HT1080 (cell line): ENCODE measurements around the gene HK1. TPM values are rescaled to one million over a fixed set of nuclear protein-coding genes. Genes with fewer than 3 reads are reported as not detected.
"Not testable (repeated sequence)": the region's sequence is repeated elsewhere in the genome, so short reads cannot be mapped to it uniquely, and the experiment has no call there.

Source experiments
- DNase-seq: peaks from one replicate; pipeline ENCODE4 v3.0.0-alpha.2; 2015; ENCODE audit warnings: low read depth
- polyA plus RNA-seq, 2 experiments: library from polyadenylated mRNA; depleted of rRNA; stranded (reverse); fragments of >200 nt; gene quantifications; 2 replicates each; pipeline ENCODE4 v1.2.3, GENCODE V29; 2015
- total RNA-seq: library from RNA; depleted of rRNA; stranded (reverse); fragments of >200 nt; shearing (Covaris generic); gene quantifications from 2 replicates; pipeline ENCODE4 v1.2.3, GENCODE V29; 2014; rRNA removed

HK1 gene
- 132 and 150 TPM in 2 replicates for total RNA-seq
- 98.1 and 109 TPM in 2 replicates for polyA plus RNA-seq (2015; cell fraction: cytosol; rRNA removed)
- 158 and 163 TPM in 2 replicates for polyA plus RNA-seq (2015; cell fraction: nucleus; rRNA removed)

GRCh38 chr10:69278446-69278963 lies at the start of gene HK1:
Gene HK1 (plus strand): TSS chr10:69278496.
- DNase-seq: no peak

DNA sequence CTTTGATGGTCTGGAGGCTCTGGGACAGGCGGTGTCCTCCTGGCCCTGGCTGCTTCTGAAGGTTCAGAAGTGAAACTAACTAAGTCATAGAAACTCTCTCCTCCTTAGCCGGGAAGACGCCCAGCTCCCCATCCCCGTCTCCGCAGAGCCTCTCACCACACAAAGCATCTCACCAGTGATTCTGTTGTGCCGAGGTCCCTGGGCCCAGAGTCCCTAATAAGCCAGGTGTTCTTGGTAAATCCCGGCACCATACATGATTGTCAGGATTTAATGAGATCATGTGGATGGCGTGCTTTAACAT lies 48.7 kb upstream of the HK1 start:
- DNase-seq: no peak

GRCh38 chr10:69230128-69230527 lies 48.2 kb upstream of the HK1 start:
- no peak for DNase-seq

- DNase-seq: peak; percentile 86
Measured at GRCh38 chr10:69232252-69232651, 46.0 kb upstream of the HK1 start.

GRCh38 chr10:69232736-69233480 lies 45.4 kb upstream of the HK1 start:
- no peak for DNase-seq

DNA sequence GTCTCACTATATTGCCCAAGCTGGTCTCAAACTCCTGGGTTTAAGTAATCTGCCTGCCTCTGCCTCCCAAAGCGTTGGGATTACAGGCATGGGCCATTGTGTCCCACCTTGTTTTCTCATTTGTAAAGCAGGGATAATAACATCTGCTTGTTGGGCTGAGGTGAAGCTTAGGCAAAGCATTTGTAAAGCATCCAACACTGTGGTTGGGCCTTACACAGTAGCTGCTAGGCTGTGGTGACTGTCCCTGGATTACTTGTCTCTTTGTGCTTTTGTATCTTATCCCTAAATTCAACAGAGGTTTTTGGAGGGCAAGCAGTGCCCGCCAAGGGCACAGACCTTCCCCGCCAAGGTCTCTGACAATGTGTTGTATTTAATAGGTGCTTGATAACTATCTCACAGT lies 43.8 kb upstream of the HK1 start:
- DNase-seq: no peak

DNA sequence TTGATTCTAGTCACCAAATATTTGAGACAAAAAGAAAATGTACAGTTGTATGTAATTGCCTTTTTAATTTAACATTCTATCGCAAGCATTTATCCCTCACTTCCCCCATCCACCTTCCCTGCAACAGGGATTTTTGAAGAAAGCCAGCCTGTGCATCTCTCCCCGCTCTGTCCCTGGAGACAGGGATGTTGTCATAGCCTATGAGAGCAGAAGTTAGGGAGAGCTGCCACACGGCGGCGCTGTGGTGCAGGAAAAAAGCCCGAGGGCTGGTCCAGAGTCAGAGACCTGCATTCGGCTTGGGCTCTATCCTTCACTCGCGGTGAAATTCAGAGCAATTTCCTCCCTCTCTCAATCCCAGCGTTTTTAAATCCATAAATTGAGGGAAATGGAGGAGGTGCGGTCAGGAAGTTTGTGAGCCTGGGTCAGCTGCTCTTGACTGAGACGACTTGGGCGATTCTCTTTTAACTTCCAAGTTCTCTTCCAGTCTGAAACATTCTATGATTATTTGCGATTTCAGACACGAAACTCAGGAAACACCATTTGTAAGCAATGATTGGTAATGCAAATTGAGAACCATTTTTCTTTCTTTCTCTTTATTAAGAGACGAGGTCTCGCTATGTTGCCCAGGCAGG lies 40.7 kb upstream of the HK1 start:
- DNase-seq: peak; percentile 82

GRCh38 chr10:69239136-69239535 lies 39.2 kb upstream of the HK1 start:
- DNase-seq: no peak

DNA sequence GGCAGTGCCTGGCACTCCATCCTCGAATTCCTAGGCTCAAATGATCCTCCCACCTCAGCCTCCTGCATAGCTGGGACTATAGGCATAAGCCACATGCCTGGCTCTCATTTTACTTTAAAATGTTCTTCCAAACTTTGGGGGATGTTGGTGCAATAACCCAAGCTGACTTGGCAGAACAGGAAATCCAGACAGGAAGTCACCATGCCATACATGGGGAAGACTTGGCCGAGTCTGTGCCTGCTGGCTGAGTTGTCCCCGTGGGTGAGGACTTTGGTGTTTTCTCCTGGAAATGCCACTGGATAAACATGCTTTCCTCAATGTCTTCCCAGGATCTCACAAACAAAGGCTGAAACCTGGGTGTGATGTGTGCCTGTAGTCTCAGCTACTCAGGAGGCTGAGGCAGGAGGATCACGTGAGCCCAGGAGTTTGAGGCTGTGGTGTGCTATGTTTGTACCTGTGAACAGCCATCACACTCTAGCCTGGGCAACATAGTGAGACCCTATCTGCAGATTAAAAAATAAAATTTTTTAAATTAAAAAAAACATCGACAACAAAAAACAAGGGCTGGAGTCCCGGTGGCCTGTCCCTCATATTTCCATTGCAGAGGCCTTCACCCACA lies 38.4 kb upstream of the HK1 start:
- peak; percentile 49 for DNase-seq

GRCh38 chr10:69240455-69240854 lies 37.8 kb upstream of the HK1 start:
- no peak for DNase-seq

DNA sequence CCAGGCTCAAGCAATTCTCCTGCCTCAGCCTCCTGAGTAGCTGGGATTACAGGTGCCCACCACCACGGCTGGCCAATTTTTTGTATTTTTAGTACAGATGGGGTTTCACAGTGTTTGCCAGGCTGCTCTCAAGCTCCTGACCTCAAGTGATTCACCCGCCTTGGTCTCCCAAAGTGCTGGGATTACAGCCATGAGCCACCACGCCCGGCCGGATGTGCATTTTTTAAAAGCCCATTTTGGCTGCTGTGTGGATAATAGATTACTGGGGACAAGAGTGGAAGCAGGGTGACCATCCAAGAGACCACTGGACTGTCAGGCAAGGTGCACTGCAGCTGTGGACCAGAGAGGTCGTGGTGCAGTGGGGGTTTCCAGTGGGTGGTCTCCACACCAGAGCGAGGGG lies 36.7 kb upstream of the HK1 start:
- peak; percentile 88 for DNase-seq

DNA sequence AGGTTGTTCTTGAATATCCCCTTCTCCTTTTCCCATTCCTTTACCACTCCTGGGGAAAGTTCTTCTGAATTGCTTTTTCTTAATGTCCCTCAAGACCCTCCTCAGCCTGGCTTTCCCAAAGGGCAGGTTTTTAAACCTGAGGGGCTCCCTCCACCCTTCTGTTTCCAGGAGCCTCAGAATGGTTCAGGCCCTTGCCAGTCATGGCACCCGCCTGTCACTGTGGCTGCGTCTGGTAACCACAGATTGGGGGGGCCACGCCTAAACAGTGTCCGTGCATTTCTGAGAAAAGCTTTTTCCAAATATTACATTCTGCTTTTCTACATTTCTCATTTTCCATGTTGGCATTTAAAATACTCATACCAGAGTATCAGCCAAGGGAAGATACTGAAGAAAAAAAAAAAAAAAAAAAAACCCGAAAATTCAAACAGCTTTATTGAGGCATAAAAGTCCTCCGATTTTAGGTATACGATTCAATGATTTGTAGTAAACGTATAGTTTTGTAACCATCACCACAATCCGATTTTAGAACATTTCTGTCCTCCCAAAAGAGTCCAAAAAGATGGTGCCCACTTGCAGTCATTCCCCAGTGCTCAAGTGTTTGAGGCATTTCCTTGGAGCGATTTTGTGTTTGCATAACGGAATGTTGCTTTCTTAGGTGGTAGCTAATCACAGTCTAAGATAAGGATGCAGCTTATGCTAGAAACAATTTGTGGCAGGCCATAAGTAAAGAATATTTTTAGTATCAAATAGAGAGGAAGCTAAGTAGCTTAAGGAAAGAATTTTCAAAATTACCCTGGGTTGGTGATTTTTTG lies 36.0 kb upstream of the HK1 start:
- DNase-seq: no peak

DNA sequence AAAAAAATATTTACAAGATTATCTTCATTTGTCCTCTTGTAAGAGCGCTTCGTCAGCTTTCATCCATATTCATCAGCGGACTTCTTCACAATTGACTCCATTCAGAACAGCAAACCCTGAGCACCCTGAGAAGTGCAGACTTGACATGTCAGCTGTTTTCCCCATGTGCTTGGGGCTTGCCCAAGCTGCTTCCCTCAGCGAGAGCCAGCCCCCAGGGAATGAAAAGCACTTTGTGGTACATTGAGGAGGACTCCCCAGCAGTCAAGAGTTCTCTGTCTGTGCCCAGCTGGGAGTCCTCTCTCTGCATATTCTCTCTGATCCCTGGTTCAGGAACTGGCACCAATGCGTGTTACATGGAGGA lies 35.5 kb upstream of the HK1 start:
- DNase-seq: no peak

- no peak for DNase-seq
Measured at GRCh38 chr10:69243817-69244216, 34.5 kb upstream of the HK1 start.

GRCh38 chr10:69246036-69246435 lies 32.3 kb upstream of the HK1 start:
- DNase-seq: no peak

GRCh38 chr10:69246581-69247312 lies 31.5 kb upstream of the HK1 start:
- no peak for DNase-seq

GRCh38 chr10:69247313-69247710 lies 31.0 kb upstream of the HK1 start:
- DNase-seq: no peak

- DNase-seq: no peak
Measured at GRCh38 chr10:69248117-69248730, 30.1 kb upstream of the HK1 start.

DNA sequence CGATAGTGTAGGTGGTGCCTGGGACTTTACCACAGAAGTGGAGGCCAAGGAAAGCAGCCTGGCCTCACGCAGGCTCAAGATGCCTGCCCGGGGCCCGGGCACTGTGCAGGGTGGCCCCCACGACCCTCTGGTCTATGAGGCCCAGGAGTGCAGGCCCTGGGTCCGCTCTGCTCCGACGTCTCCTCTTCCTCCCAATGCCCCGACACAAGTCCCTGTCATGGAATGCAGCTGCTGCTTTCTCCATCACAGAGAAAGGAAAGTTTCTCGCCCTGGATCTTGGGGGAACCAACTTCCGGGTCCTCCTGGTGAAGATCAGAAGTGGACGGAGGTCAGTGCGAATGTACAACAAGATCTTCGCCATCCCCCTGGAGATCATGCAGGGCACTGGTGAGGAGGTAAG lies 28.3 kb upstream of the HK1 start:
- DNase-seq: no peak

- not testable (repeated sequence) for DNase-seq
Measured at GRCh38 chr10:69251417-69251816, 26.9 kb upstream of the HK1 start.

- DNase-seq: no peak
Measured at GRCh38 chr10:69253171-69253570, 25.1 kb upstream of the HK1 start.
